Measurements from ENCODE around the gene DYSF.

Gene DYSF

GRCh38 chr2:71538656-71539265 lies 85.4 kb downstream of the DYSF start:
- no peaks in the 10 kb centered on the region for H3K36me3 ChIP-seq (ENCODE audit: control insufficient read depth in 2 of 2, insufficient read depth in 1 of 2, low read length in 2 of 2)

GRCh38 chr2:71540818-71541217 lies 87.5 kb downstream of the DYSF start:
- H3K36me3 ChIP-seq (ENCODE audit: control insufficient read depth in 2 of 2, insufficient read depth in 1 of 2, low read length in 2 of 2), result no peaks in the 10 kb centered on the region
- TF ChIP-seq INSM2 (tag by site-specific recombination; IDR thresholded peaks at IDR 0.05), result no peak
- no peak for TF ChIP-seq ZNF24 (tag by site-specific recombination; IDR thresholded peaks at IDR 0.05)
- no peaks in the 10 kb centered on the region for H3K9me3 ChIP-seq (ENCODE audit: control insufficient read depth, insufficient read depth, low read depth, low read length)
- H3K4me3 ChIP-seq (ENCODE audit: low read depth, low read length), result no peak overlapping the region
- ChIA-PET POLR2A (no interaction called here), CTCF (interaction anchor here (0.7 to 1.6 kb wide), 5 partner anchors 8 to 1636 kb away, joined by 3 to 10 read pairs (median 4); no protein-coding TSS in a partner anchor)
- no peaks in the 10 kb centered on the region for H3K4me1 ChIP-seq (ENCODE audit: control insufficient read depth, insufficient read depth, low read length)
- no peak overlapping the region for H3K27ac ChIP-seq (ENCODE audit: extremely low read depth, low read depth, low read length)

More at GRCh38 chr2:71538656-71539265, 85.4 kb downstream of the DYSF start:
- ChIA-PET POLR2A (interaction anchor here (1.2 kb wide), 1 partner anchor 13 kb away, joined by 3 read pairs; no protein-coding TSS in a partner anchor), CTCF (interaction anchor here (1.2 to 1.4 kb wide), 3 partner anchors 9 to 346 kb away, joined by 3 to 6 read pairs (median 4); no protein-coding TSS in a partner anchor)
- Histone ChIP-seq H3K4me3 (ENCODE audit: low read depth, low read length) (no peak overlapping the region), H3K27ac (ENCODE audit: extremely low read depth, low read depth, low read length) (no peak overlapping the region), H3K4me1 (ENCODE audit: control insufficient read depth, insufficient read depth, low read length) (no peaks in the 10 kb centered on the region), H3K9me3 (ENCODE audit: control insufficient read depth, insufficient read depth, low read depth, low read length) (no peaks in the 10 kb centered on the region)
- TF ChIP-seq ZNF48 (tag by site-specific recombination; IDR thresholded peaks at IDR 0.05), result no peak
- no peak for TF ChIP-seq ZNF391 (tag by site-specific recombination; IDR thresholded peaks at IDR 0.05; ENCODE audit: borderline replicate concordance, low read depth)

- CTCF ChIA-PET, result interaction anchor here (0.7 to 5.2 kb wide), 11 partner anchors 10 to 1392 kb away, joined by 3 to 43 read pairs (median 3); no protein-coding TSS in a partner anchor
- Histone ChIP-seq H3K4me3 (ENCODE audit: low read depth, low read length) (no peak overlapping the region), H3K36me3 (ENCODE audit: control insufficient read depth in 2 of 2, insufficient read depth in 1 of 2, low read length in 2 of 2) (no peaks in the 10 kb centered on the region), H3K27ac (ENCODE audit: extremely low read depth, low read depth, low read length) (no peak overlapping the region), H3K4me1 (ENCODE audit: control insufficient read depth, insufficient read depth, low read length) (no peaks in the 10 kb centered on the region), H3K9me3 (ENCODE audit: control insufficient read depth, insufficient read depth, low read depth, low read length) (no peaks in the 10 kb centered on the region)
- POLR2A ChIA-PET, result no interaction called here
- TF ChIP-seq ZNF645 (tag by site-specific recombination; IDR thresholded peaks at IDR 0.05) (no peak), ZNF664 (tag by site-specific recombination; IDR thresholded peaks at IDR 0.05) (no peak), ZNF843 (tag by site-specific recombination; IDR thresholded peaks at IDR 0.05) (no peak), ZNF747 (tag by site-specific recombination; IDR thresholded peaks at IDR 0.05) (no peak), PBX3 (CRISPR knock-in tag; IDR thresholded peaks at IDR 0.05) (no peak), ZNF660 (tag by site-specific recombination; IDR thresholded peaks at IDR 0.05) (no peak), SP3 (tag by site-specific recombination; IDR thresholded peaks at IDR 0.05) (no peak), HOXD13 (CRISPR knock-in tag; IDR thresholded peaks at IDR 0.05; ENCODE audit: borderline replicate concordance) (no peak), OSR2 (tag by site-specific recombination; IDR thresholded peaks at IDR 0.05) (no peak), ZNF184 (tag by site-specific recombination; IDR thresholded peaks at IDR 0.05) (no peak), ZNF26 (tag by site-specific recombination; IDR thresholded peaks at IDR 0.05) (no peak), ZNF37A (tag by site-specific recombination; IDR thresholded peaks at IDR 0.05) (no peak), SP7 (tag by site-specific recombination; IDR thresholded peaks at IDR 0.05) (no peak), ZNF138 (tag by site-specific recombination; IDR thresholded peaks at IDR 0.05; ENCODE audit: borderline replicate concordance) (no peak), ZNF280C (tag by site-specific recombination; IDR thresholded peaks at IDR 0.05) (no peak), ZNF776 (tag by site-specific recombination; IDR thresholded peaks at IDR 0.05; ENCODE audit: borderline replicate concordance) (no peak)
Observed at GRCh38 chr2:71544919-71545571, 91.7 kb downstream of the DYSF start.

Measured in HEK293 (cell line).